GM18517 (cell line): Measurements from ENCODE around the gene RUFY4.

Experiments
- ATAC-seq: cut with Tn5 transposase; IDR thresholded peaks from one replicate; pipeline ENCODE4 v1.9.1; 2021; ENCODE audit warnings: mild to moderate bottlenecking, moderate library complexity; ENCODE audit not compliant: unreplicated experiment

The RUFY4 gene

GRCh38 chr2:218060950-218061660 lies 7.9 kb upstream of the RUFY4 start:
- no peak for ATAC-seq

- ATAC-seq = peak; percentile 60
Observed at GRCh38 chr2:218063486-218063885, 5.6 kb upstream of the RUFY4 start.

- no peak for ATAC-seq
Observed at GRCh38 chr2:218063896-218064295, 5.2 kb upstream of the RUFY4 start.

GRCh38 chr2:218065239-218066006 lies 3.6 kb upstream of the RUFY4 start:
- no peak for ATAC-seq

- ATAC-seq = no peak
Observed at GRCh38 chr2:218066926-218067515, 2.0 kb upstream of the RUFY4 start.

- ATAC-seq = no peak
Observed at GRCh38 chr2:218067523-218067922, 1.5 kb upstream of the RUFY4 start.

GRCh38 chr2:218069606-218070300 lies 700 bp downstream of the RUFY4 start:
- ATAC-seq = no peak

GRCh38 chr2:218070587-218070986 lies 1.5 kb downstream of the RUFY4 start:
- no peak for ATAC-seq

- no peak for ATAC-seq
Observed at GRCh38 chr2:218071218-218071937, 2.3 kb downstream of the RUFY4 start.

- ATAC-seq = no peak
Observed at GRCh38 chr2:218072002-218072401, 2.9 kb downstream of the RUFY4 start.

GRCh38 chr2:218072478-218073024 lies 3.5 kb downstream of the RUFY4 start:
- no peak for ATAC-seq

- ATAC-seq = no peak
Observed at GRCh38 chr2:218073185-218073584, 4.1 kb downstream of the RUFY4 start.

- ATAC-seq = no peak
Observed at GRCh38 chr2:218074031-218074430, 5.0 kb downstream of the RUFY4 start.

GRCh38 chr2:218075975-218076811 lies 7.1 kb downstream of the RUFY4 start:
- ATAC-seq = no peak

- ATAC-seq = no peak
Observed at GRCh38 chr2:218077464-218078216, 8.6 kb downstream of the RUFY4 start.

GRCh38 chr2:218079943-218080913 lies 11.2 kb downstream of the RUFY4 start:
- ATAC-seq = no peak

- peak; percentile 95 for ATAC-seq
Observed at GRCh38 chr2:218081063-218081462, 12.0 kb downstream of the RUFY4 start.

GRCh38 chr2:218081695-218082094 lies 12.6 kb downstream of the RUFY4 start:
- ATAC-seq = no peak
